D721Med (cell line): ENCODE measurements around the gene LRRIQ3.
A peak's percentile ranks its signal among the peaks of the same experiment; 100 is the strongest.

Source experiments
- DNase-seq: peaks from one replicate; pipeline ENCODE4 v3.0.0; 2011; ENCODE audit warnings: low spot score; ENCODE audit not compliant: insufficient read length
- FAIRE-seq: peaks from 2 replicates; lab custom pipeline; 2011; peaks lifted over from hg19 to GRCh38; lab: Jason Lieb, UNC
- CTCF ChIP-seq: IDR thresholded peaks from 2 replicates; pipeline ENCODE4 v1.5.1; 2012; ENCODE audit warnings: mild to moderate bottlenecking, control low read depth; ENCODE audit not compliant: insufficient read depth; ENCODE audit errors: missing control alignments

The LRRIQ3 gene

GRCh38 chr1:74197657-74198552, at the start of gene LRRIQ3, which contains the start of gene FPGT:
Gene LRRIQ3, minus strand, starts transcription at chr1:74198176. Its CDS starts 14,492 bp downstream, at chr1:74183684.
Gene FPGT, plus strand, starts transcription at chr1:74198242. Its CDS starts 37 bp downstream, at chr1:74198279.
- peak; percentile 62 for DNase-seq
- no peak for FAIRE-seq
- TF ChIP-seq CTCF, result no peak

- DNase-seq, result no peak
- FAIRE-seq, result no peak
- TF ChIP-seq CTCF, result no peak
Measured at GRCh38 chr1:74246315-74246714, 48.3 kb upstream of the LRRIQ3 start.

GRCh38 chr1:74245168-74245772, 47.3 kb upstream of the LRRIQ3 start:
- FAIRE-seq (no peak), DNase-seq (no peak)
- TF ChIP-seq CTCF, result no peak

GRCh38 chr1:74237787-74238186, 39.8 kb upstream of the LRRIQ3 start:
- TF ChIP-seq CTCF, result no peak
- FAIRE-seq (no peak), DNase-seq (no peak)

GRCh38 chr1:74237035-74237434, 39.1 kb upstream of the LRRIQ3 start:
- FAIRE-seq (no peak), DNase-seq (no peak)
- no peak for TF ChIP-seq CTCF

- no peak for FAIRE-seq
- no peak for TF ChIP-seq CTCF
- no peak for DNase-seq
Measured at GRCh38 chr1:74236440-74236839, 38.5 kb upstream of the LRRIQ3 start.
